Keratinocyte (primary cell): Measurements from ENCODE around the gene BCAP31. TPM values are rescaled to one million over a fixed set of nuclear protein-coding genes. Genes with fewer than 3 reads are reported as not detected.

ENCODE experiments used
- DNase-seq: peaks from one replicate; pipeline ENCODE4 v3.0.0-alpha.2; 2011; ENCODE audit warnings: low read depth, missing footprints, low spot score
- FAIRE-seq: peaks from 2 replicates; lab custom pipeline; 2011; peaks lifted over from hg19 to GRCh38; lab: Jason Lieb, UNC
- H2AFZ ChIP-seq: 2 replicates; pipeline ENCODE4 v1.6.0; 2012; ENCODE audit warnings: low read length, control low read depth, inconsistent platforms; ENCODE audit not compliant: control insufficient read depth
- H3K27ac ChIP-seq: 2 replicates; pipeline ENCODE4 v1.5.1; 2011; ENCODE audit warnings: low read length; ENCODE audit not compliant: control insufficient read depth, insufficient read depth
- H3K27me3 ChIP-seq: 3 replicates; pipeline ENCODE4 v1.6.0; 2011; ENCODE audit warnings: low read length; ENCODE audit not compliant: control insufficient read depth, insufficient read depth; ENCODE audit errors: extremely low read depth
- H3K36me3 ChIP-seq, 2 experiments: 2 replicates in 1 of 2; 3 replicates in 1 of 2; pipeline ENCODE4 v1.5.1; 2011; ENCODE audit warnings: low read length in 2 of 2, mild to moderate bottlenecking in 1 of 2; ENCODE audit not compliant: control insufficient read depth in 2 of 2, insufficient read depth in 2 of 2; ENCODE audit errors: extremely low read depth in 1 of 2
- H3K4me1 ChIP-seq: 3 replicates; pipeline ENCODE4 v1.5.1; 2011; ENCODE audit warnings: low read length; ENCODE audit not compliant: control insufficient read depth, insufficient read depth; ENCODE audit errors: extremely low read depth
- H3K4me2 ChIP-seq: 3 replicates; pipeline ENCODE4 v1.6.0; 2011; ENCODE audit warnings: low read depth, low read length; ENCODE audit not compliant: control insufficient read depth, insufficient read depth; ENCODE audit errors: extremely low read depth
- H3K4me3 ChIP-seq, 3 experiments: fragments of 200-600 bp in 1 of 3; sonication (generic) in 1 of 3; 2 replicates in 2 of 3; 3 replicates in 1 of 3; pipeline ENCODE4 v1.5.1; 2011 to 2016; ENCODE audit warnings: low read length in 3 of 3, mild to moderate bottlenecking in 3 of 3, control low read depth in 2 of 3, inconsistent platforms in 1 of 3, low read depth in 1 of 3, mixed read lengths in 1 of 3, mixed run types in 1 of 3, moderate library complexity in 1 of 3; ENCODE audit not compliant: control insufficient read depth in 2 of 3, insufficient read depth in 2 of 3; ENCODE audit errors: extremely low read depth in 1 of 3
- H3K79me2 ChIP-seq: 2 replicates; pipeline ENCODE4 v1.6.0; 2012; ENCODE audit warnings: low read length; ENCODE audit not compliant: control insufficient read depth, insufficient read depth
- H3K9ac ChIP-seq: 3 replicates; pipeline ENCODE4 v1.6.0; 2011; ENCODE audit warnings: low read length; ENCODE audit not compliant: control insufficient read depth, insufficient read depth; ENCODE audit errors: extremely low read depth
- H3K9me1 ChIP-seq: 3 replicates; pipeline ENCODE4 v1.6.0; 2011; ENCODE audit warnings: low read length; ENCODE audit not compliant: control insufficient read depth, insufficient read depth; ENCODE audit errors: extremely low read depth
- H3K9me3 ChIP-seq: 2 replicates; pipeline ENCODE4 v1.5.1; 2012; ENCODE audit warnings: low read depth, low read length; ENCODE audit not compliant: control insufficient read depth
- H4K20me1 ChIP-seq: 3 replicates; pipeline ENCODE4 v1.6.0; 2011; ENCODE audit warnings: low read length; ENCODE audit not compliant: control insufficient read depth, insufficient read depth; ENCODE audit errors: extremely low read depth
- EZH2 ChIP-seq: IDR thresholded peaks from one replicate; pipeline ENCODE4 v1.6.1; 2012; ENCODE audit warnings: inconsistent platforms, mild to moderate bottlenecking, low read length, moderate library complexity
- dilution Hi-C: fragments of 300-500 bp; cut with MboI; formaldehyde crosslinking; loops from one replicate; pipeline ENCODE4 v1.7.0; 2020; ENCODE audit warnings: low sequenced_read_pairs; ENCODE audit not compliant: extremely low pct_ligation_motif_present
- polyA plus RNA-seq, 5 experiments: library from polyadenylated mRNA; depleted of rRNA in 3 of 5; stranded (reverse) in 3 of 5; stranded (forward) in 1 of 5; unstranded in 1 of 5; fragments of >200 nt; gene quantifications; 1 replicate in 1 of 5; 2 replicates in 3 of 5; 3 replicates in 1 of 5; pipeline versions ENCODE4 v1.2.1 to v1.2.3, GENCODE V29; 2011 to 2012; ENCODE audit warnings: missing spikeins in 2 of 5, low read depth in 1 of 5, low replicate concordance in 1 of 5
- TF ChIP-seq, protein P1 (sequence below), 3 experiments: IDR thresholded peaks in 1 of 3; conservative IDR thresholded peaks in 1 of 3; optimal IDR thresholded peaks in 1 of 3; 2 replicates in 2 of 3; 3 replicates in 1 of 3; pipeline versions ENCODE3 to v1.5.1; 2011; ENCODE audit warnings: low read length in 3 of 3, mild to moderate bottlenecking in 3 of 3, moderate library complexity in 2 of 3, control low read depth in 1 of 3, inconsistent platforms in 1 of 3; ENCODE audit not compliant: insufficient read depth in 2 of 3; ENCODE audit errors: extremely low read depth in 1 of 3

Gene BCAP31
- polyA plus RNA-seq, 1 donor (not counting 4 experiments of a cell fraction or from before 2014, with no cell fraction given), result 262 TPM

GRCh38 chrX:153739754-153740486 lies 15.7 kb upstream of the BCAP31 start:
- H2AFZ ChIP-seq, result no peak overlapping the region
- TF ChIP-seq EZH2, result no peak
- TF ChIP-seq, protein P1, sequence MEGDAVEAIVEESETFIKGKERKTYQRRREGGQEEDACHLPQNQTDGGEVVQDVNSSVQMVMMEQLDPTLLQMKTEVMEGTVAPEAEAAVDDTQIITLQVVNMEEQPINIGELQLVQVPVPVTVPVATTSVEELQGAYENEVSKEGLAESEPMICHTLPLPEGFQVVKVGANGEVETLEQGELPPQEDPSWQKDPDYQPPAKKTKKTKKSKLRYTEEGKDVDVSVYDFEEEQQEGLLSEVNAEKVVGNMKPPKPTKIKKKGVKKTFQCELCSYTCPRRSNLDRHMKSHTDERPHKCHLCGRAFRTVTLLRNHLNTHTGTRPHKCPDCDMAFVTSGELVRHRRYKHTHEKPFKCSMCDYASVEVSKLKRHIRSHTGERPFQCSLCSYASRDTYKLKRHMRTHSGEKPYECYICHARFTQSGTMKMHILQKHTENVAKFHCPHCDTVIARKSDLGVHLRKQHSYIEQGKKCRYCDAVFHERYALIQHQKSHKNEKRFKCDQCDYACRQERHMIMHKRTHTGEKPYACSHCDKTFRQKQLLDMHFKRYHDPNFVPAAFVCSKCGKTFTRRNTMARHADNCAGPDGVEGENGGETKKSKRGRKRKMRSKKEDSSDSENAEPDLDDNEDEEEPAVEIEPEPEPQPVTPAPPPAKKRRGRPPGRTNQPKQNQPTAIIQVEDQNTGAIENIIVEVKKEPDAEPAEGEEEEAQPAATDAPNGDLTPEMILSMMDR (optimal IDR thresholded peaks at IDR 0.05 in 1 of 3, IDR thresholded peaks at IDR 0.05 in 1 of 3, conservative IDR thresholded peaks at IDR 0.05 in 1 of 3; ENCODE audit: extremely low read depth in 1 of 3, insufficient read depth in 2 of 3, low read length in 3 of 3), result no peak
- H3K4me1 ChIP-seq, result peaks cover 7% of the 10 kb centered on the region
- H3K79me2 ChIP-seq, result no peaks in the 10 kb centered on the region
- H3K9ac ChIP-seq, result no peak overlapping the region
- H3K4me2 ChIP-seq, result no peak overlapping the region
- dilution Hi-C loops, result no loop called here
- no peak overlapping the region for H3K4me3 ChIP-seq
- DNase-seq, result no peak
- H3K36me3 ChIP-seq, result no peaks in the 10 kb centered on the region
- H3K9me3 ChIP-seq, result no peaks in the 10 kb centered on the region
- H3K27me3 ChIP-seq, result no peaks in the 10 kb centered on the region
- no peaks in the 10 kb centered on the region for H3K9me1 ChIP-seq
- no peak for FAIRE-seq
- H4K20me1 ChIP-seq, result no peaks in the 10 kb centered on the region
- H3K27ac ChIP-seq, result no peak overlapping the region

DNA sequence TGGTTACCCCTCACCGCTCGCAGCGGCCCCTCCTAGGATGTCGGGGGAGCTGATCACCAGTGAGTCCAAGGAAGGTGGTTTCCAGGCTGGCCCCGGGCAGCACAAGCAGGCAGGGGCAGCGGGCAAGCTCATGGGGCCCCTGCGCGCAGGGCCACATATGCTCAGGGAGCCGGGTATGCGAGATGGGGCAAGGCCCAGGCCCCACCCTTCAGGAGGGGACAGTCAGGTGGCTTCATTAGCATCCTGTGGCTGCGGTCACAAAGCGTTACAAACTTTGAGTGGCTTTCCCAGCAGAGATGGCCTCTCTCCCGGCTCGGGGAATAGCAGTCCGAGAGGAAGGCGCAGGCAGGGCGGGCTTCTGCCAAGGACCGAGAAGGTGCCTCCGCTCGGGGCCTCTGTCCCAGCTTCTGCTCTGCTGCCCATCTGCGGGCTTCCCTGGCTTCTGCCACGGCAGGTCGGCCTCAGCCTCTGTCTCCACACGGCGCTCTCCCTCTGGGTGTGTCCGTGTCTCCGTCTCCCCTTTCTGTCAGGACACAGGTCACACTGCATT lies 13.9 kb upstream of the BCAP31 start:
- no peak for DNase-seq
- H3K4me1 ChIP-seq, result peaks cover 4% of the 10 kb centered on the region

More for the DNA sequence above, 13.9 kb upstream of the BCAP31 start:
- H3K36me3 ChIP-seq, result no peaks in the 10 kb centered on the region
- TF ChIP-seq, protein P1 (optimal IDR thresholded peaks at IDR 0.05 in 1 of 3, IDR thresholded peaks at IDR 0.05 in 1 of 3, conservative IDR thresholded peaks at IDR 0.05 in 1 of 3; ENCODE audit: extremely low read depth in 1 of 3, insufficient read depth in 2 of 3, low read length in 3 of 3), result no peak
- TF ChIP-seq EZH2, result no peak
- H3K4me3 ChIP-seq, result no peak overlapping the region
- no peaks in the 10 kb centered on the region for H3K9me1 ChIP-seq
- no peaks in the 10 kb centered on the region for H3K9me3 ChIP-seq
- no peak overlapping the region for H3K9ac ChIP-seq
- no peaks in the 10 kb centered on the region for H3K79me2 ChIP-seq
- no peak overlapping the region for H2AFZ ChIP-seq
- FAIRE-seq, result no peak
- dilution Hi-C loops, result no loop called here
- no peak overlapping the region for H3K4me2 ChIP-seq
- no peak overlapping the region for H3K27ac ChIP-seq
- no peaks in the 10 kb centered on the region for H4K20me1 ChIP-seq
- H3K27me3 ChIP-seq, result no peaks in the 10 kb centered on the region
